Stomach smooth muscle (tissue), 2 donors: ENCODE data around the gene TRPC3.
"Not testable (repeated sequence)": the region's sequence is repeated elsewhere in the genome, so short reads cannot be mapped to it uniquely, and the experiment has no call there.

ENCODE experiments used
- H3K27ac ChIP-seq: one replicate; pipeline ENCODE4 v1.7.0; 2013; ENCODE audit warnings: mild to moderate bottlenecking, low read length, inconsistent platforms
- H3K27me3 ChIP-seq, 2 donors: one replicate each; pipeline ENCODE4 v1.7.0; 2013; ENCODE audit warnings: low read length in 2 of 2; ENCODE audit not compliant: insufficient read depth in 2 of 2, control insufficient read depth in 1 of 2
- H3K36me3 ChIP-seq, 2 donors: one replicate each; pipeline ENCODE4 v1.7.0; 2013; ENCODE audit warnings: low read length in 2 of 2; ENCODE audit not compliant: control insufficient read depth in 2 of 2, insufficient read depth in 2 of 2
- H3K4me1 ChIP-seq: one replicate; pipeline ENCODE4 v1.7.0; 2013; ENCODE audit warnings: low read length; ENCODE audit not compliant: control insufficient read depth, insufficient read depth
- H3K4me3 ChIP-seq, 2 donors: one replicate each; pipeline ENCODE4 v1.7.0; 2013; ENCODE audit warnings: low read length in 2 of 2
- H3K9ac ChIP-seq, 2 donors: one replicate each; pipeline ENCODE4 v1.7.0; 2013; ENCODE audit warnings: low read length in 2 of 2, mild to moderate bottlenecking in 1 of 2
- H3K9me3 ChIP-seq, 2 donors: one replicate each; pipeline ENCODE4 v1.7.0; 2013; ENCODE audit warnings: low read length in 2 of 2; ENCODE audit not compliant: control insufficient read depth in 2 of 2
- donor health status: healthy.
- donor health status: Pancreatic carcinoma.

Gene TRPC3

DNA sequence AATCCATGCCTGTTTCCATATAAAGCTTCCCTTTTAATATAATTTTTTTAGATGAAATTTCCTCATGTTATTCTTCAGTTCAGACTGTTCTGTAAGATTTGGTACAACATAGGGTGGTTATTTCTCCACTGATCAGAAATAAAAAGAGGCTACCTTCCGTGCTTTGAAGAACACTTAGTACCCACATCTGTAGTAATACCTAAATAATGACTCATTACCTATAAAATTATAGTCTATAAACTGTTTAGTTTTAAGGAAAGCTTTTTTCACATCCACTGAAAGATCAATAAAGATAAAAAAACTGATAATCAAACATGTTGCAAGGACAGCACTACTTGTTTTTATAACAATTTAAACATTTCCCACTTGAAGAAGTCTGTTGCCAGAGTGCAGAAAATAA lies 23.9 kb downstream of the TRPC3 start:
- H3K27ac ChIP-seq: no peak overlapping the region
- H3K4me1 ChIP-seq: no peaks in the 10 kb centered on the region
- H3K27me3 ChIP-seq: no peaks in the 10 kb centered on the region
- no peaks in the 10 kb centered on the region for H3K9me3 ChIP-seq
- no peaks in the 10 kb centered on the region for H3K36me3 ChIP-seq
- H3K9ac ChIP-seq: no peak overlapping the region
- no peak overlapping the region for H3K4me3 ChIP-seq

- not testable (repeated sequence) for H3K27me3 ChIP-seq, H3K36me3 ChIP-seq, H3K9ac ChIP-seq, H3K9me3 ChIP-seq, H3K4me3 ChIP-seq, H3K4me1 ChIP-seq, H3K27ac ChIP-seq
These were observed 25.4 kb downstream of the TRPC3 start for GRCh38 chr4:121926490-121926889.

GRCh38 chr4:121923306-121923705 lies 28.6 kb downstream of the TRPC3 start:
- Histone ChIP-seq H3K4me1 (no peaks in the 10 kb centered on the region), H3K4me3 (no peak overlapping the region), H3K9me3 (no peaks in the 10 kb centered on the region), H3K27ac (no peak overlapping the region), H3K27me3 (no peaks in the 10 kb centered on the region), H3K9ac (no peak overlapping the region), H3K36me3 (no peaks in the 10 kb centered on the region)

DNA sequence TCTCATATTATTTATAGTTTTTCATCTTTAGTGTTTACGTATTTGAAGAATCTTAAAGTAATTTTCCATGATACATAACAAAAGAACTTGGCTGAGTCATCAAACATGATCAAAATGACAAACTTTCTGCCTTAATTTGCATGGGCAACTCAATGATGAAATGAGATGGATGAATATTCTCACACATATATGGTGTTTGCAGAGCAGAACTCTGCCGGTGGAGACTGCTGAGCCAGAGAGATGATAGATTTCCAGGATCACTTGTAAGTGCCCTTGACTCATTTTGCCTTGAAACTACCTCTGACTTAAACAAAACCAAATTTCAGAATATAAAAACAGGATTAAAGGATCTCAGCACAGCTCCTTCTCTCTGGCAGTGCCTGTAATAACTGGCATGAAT lies 38.2 kb downstream of the TRPC3 start:
- Histone ChIP-seq H3K4me1 (no peaks in the 10 kb centered on the region), H3K36me3 (no peaks in the 10 kb centered on the region), H3K27me3 (no peaks in the 10 kb centered on the region), H3K4me3 (no peak overlapping the region), H3K9ac (no peak overlapping the region), H3K27ac (no peak overlapping the region), H3K9me3 (no peaks in the 10 kb centered on the region)

DNA sequence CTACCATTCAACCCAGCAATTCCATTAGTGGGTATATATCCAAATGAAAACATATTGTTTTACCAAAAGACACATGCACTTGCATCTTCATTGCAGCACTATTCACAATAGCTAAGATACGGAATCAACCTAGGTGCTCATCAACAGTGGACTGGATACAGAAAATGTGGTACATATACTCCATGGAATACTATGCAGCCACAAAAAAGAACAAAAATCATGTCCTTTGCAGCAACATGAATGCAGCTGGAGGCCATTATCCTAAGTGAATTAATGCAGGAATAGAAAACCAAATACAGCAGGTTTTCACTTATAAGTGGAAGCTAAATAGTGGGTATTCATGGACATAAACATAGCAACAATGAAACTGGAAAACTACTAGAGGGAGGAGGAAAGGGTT lies 43.5 kb downstream of the TRPC3 start:
- Histone ChIP-seq H3K36me3 (no peaks in the 10 kb centered on the region), H3K9me3 (no peaks in the 10 kb centered on the region), H3K4me1 (no peaks in the 10 kb centered on the region), H3K27ac (no peak overlapping the region), H3K9ac (no peak overlapping the region), H3K27me3 (no peaks in the 10 kb centered on the region), H3K4me3 (no peak overlapping the region)

DNA sequence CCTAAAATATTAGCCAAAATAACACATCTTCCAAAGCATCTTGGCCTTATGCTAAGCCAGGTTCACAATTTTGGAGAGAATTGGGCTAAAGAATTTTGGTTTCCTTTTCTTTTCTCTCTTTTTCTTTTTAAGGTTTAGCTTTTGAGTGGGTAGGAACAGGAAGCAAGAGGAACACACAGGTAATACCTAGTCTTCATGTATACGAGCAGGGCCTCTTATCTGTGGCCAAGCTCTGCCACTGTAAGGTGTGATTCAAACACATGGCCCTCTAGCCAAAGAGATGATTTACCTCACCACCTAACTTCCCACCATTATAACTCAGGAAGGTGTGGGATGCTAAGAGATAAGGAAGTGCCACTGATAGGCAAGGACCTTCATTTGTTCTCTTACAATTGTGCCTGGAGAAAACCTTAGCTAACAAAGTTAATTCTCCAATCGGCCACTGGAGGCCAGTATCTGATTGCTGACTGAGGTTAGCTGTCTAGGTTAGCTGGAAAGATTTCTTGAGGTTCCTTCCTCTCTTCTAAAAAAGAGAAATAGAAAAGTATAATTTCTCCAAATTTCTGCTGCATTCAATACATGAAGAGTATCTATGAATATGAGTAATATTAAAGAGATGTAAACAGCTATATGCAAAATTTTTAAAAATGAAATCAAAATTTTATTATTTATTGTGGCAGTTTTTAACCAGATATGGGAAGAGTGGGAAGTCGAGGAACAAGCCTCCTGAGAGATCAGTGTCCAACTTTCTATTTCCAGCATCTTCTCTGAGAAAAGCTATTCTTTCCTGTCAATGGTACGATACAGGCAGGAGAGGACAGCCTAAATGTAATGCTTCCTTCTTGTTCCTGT lies 51.5 kb downstream of the TRPC3 start:
- Histone ChIP-seq H3K36me3 (no peaks in the 10 kb centered on the region), H3K27ac (no peak overlapping the region), H3K9me3 (no peaks in the 10 kb centered on the region), H3K4me3 (no peak overlapping the region), H3K4me1 (no peaks in the 10 kb centered on the region), H3K27me3 (no peaks in the 10 kb centered on the region), H3K9ac (no peak overlapping the region)

- Histone ChIP-seq H3K36me3 (no peaks in the 10 kb centered on the region), H3K27ac (no peak overlapping the region), H3K4me1 (no peaks in the 10 kb centered on the region), H3K9me3 (no peaks in the 10 kb centered on the region), H3K9ac (no peak overlapping the region), H3K4me3 (no peak overlapping the region), H3K27me3 (no peaks in the 10 kb centered on the region)
These were observed 53.7 kb downstream of the TRPC3 start for GRCh38 chr4:121898150-121898549.

DNA sequence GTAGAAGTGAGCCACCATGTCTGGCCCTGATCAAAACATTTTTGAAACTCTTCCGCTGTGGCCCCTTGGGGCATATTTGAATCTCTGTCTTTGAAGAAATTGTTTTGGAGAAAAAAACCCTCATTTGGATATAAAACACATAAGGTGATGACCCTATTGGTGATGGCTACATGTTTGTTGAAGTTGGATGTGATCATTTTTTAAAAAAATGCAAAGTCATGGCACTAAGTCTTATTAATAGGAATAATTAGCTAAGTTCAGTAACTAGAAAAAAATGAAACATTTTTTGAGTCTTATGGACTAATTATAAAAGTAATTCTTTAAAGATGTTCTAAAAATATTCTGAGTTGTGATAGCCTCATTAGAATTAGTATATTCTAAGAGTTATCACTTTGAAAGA lies 63.7 kb downstream of the TRPC3 start:
- no peaks in the 10 kb centered on the region for H3K27me3 ChIP-seq
- no peaks in the 10 kb centered on the region for H3K9me3 ChIP-seq
- no peak overlapping the region for H3K9ac ChIP-seq
- no peaks in the 10 kb centered on the region for H3K36me3 ChIP-seq
- no peak overlapping the region for H3K4me3 ChIP-seq
- H3K27ac ChIP-seq: no peak overlapping the region
- H3K4me1 ChIP-seq: no peaks in the 10 kb centered on the region

GRCh38 chr4:121885115-121885514 lies 66.7 kb downstream of the TRPC3 start:
- Histone ChIP-seq H3K4me1 (no peaks in the 10 kb centered on the region), H3K36me3 (no peaks in the 10 kb centered on the region), H3K9ac (no peak overlapping the region), H3K27me3 (no peaks in the 10 kb centered on the region), H3K4me3 (no peak overlapping the region), H3K27ac (no peak overlapping the region), H3K9me3 (no peaks in the 10 kb centered on the region)

- Histone ChIP-seq H3K9ac (no peak overlapping the region), H3K27ac (no peak overlapping the region), H3K36me3 (no peaks in the 10 kb centered on the region), H3K9me3 (no peaks in the 10 kb centered on the region), H3K4me1 (no peaks in the 10 kb centered on the region), H3K4me3 (no peak overlapping the region), H3K27me3 (no peaks in the 10 kb centered on the region)
These were observed 70.7 kb downstream of the TRPC3 start for GRCh38 chr4:121881158-121881557.

DNA sequence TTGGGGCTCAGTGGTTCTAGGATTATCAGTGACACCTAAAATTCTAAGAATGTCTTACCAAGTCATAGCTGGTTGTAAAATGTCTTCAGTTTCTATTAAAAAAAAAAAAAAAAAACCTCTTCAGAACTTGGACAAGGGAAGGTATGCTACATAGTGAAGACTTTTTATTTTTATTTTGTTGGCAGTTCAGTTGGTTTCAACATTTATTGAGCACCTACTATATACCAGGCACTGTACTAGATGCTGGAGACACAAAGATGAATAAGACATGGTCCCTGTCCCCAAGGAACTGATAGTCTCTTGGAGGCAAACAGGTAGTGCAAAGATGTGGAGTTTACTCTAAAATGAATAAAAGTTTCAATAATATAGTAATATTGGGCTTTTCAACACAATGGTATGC lies 72.7 kb downstream of the TRPC3 start:
- H3K27ac ChIP-seq: no peak overlapping the region
- no peaks in the 10 kb centered on the region for H3K9me3 ChIP-seq
- no peak overlapping the region for H3K4me3 ChIP-seq
- no peaks in the 10 kb centered on the region for H3K27me3 ChIP-seq
- H3K9ac ChIP-seq: no peak overlapping the region
- no peaks in the 10 kb centered on the region for H3K36me3 ChIP-seq
- H3K4me1 ChIP-seq: no peaks in the 10 kb centered on the region
